ENCODE measurements around the gene TMEM9B. TPM values are rescaled to one million over a fixed set of nuclear protein-coding genes. Genes with fewer than 3 reads are reported as not detected.

The TMEM9B gene
- total and polyA plus RNA-seq, 9 of the 15 experiments (the other 6 are each of a cell fraction or from before 2014, with no cell fraction given), result 7.7 to 20.0 (median 14.0) TPM

- TF ChIP-seq GTF2E2 (tag; IDR thresholded peaks at IDR 0.05), result no peak
- no peak for TF ChIP-seq ATF1 (CRISPR knock-in tag; IDR thresholded peaks at IDR 0.05)
- peak; percentile 54; the same call in 1 of the 2 replicates for TF ChIP-seq ATF1 (tag; IDR thresholded peaks at IDR 0.05)
- no peak for TF ChIP-seq ZNF134 (CRISPR knock-in tag; conservative IDR thresholded peaks at IDR 0.05)
- TF ChIP-seq MTF1 (CRISPR knock-in tag; IDR thresholded peaks at IDR 0.05; ENCODE audit: borderline replicate concordance), result no peak
- TF ChIP-seq HEY1 (CRISPR knock-in tag; IDR thresholded peaks at IDR 0.05; ENCODE audit: borderline replicate concordance), result no peak
- TF ChIP-seq, protein P1, sequence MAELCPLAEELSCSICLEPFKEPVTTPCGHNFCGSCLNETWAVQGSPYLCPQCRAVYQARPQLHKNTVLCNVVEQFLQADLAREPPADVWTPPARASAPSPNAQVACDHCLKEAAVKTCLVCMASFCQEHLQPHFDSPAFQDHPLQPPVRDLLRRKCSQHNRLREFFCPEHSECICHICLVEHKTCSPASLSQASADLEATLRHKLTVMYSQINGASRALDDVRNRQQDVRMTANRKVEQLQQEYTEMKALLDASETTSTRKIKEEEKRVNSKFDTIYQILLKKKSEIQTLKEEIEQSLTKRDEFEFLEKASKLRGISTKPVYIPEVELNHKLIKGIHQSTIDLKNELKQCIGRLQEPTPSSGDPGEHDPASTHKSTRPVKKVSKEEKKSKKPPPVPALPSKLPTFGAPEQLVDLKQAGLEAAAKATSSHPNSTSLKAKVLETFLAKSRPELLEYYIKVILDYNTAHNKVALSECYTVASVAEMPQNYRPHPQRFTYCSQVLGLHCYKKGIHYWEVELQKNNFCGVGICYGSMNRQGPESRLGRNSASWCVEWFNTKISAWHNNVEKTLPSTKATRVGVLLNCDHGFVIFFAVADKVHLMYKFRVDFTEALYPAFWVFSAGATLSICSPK (IDR thresholded peaks at IDR 0.05; ENCODE audit: borderline replicate concordance), result no peak
- TF ChIP-seq CC2D1A (IDR thresholded peaks at IDR 0.05), result peak; percentile 69; the same call in 1 of the 2 replicates
- TF ChIP-seq FOXM1 (IDR thresholded peaks at IDR 0.05; ENCODE audit: low read depth), result peak; percentile 76
- no peak for TF ChIP-seq FOXM1 (CRISPR knock-in tag; IDR thresholded peaks at IDR 0.05; ENCODE audit: low read depth)
- no peak for TF ChIP-seq RBM34 (IDR thresholded peaks at IDR 0.05; ENCODE audit: borderline replicate concordance, insufficient read depth, low read length)
- peak; percentile 72; the same call in 1 of the 2 replicates for TF ChIP-seq ATF7 (IDR thresholded peaks at IDR 0.05)
- TF ChIP-seq, protein P2, sequence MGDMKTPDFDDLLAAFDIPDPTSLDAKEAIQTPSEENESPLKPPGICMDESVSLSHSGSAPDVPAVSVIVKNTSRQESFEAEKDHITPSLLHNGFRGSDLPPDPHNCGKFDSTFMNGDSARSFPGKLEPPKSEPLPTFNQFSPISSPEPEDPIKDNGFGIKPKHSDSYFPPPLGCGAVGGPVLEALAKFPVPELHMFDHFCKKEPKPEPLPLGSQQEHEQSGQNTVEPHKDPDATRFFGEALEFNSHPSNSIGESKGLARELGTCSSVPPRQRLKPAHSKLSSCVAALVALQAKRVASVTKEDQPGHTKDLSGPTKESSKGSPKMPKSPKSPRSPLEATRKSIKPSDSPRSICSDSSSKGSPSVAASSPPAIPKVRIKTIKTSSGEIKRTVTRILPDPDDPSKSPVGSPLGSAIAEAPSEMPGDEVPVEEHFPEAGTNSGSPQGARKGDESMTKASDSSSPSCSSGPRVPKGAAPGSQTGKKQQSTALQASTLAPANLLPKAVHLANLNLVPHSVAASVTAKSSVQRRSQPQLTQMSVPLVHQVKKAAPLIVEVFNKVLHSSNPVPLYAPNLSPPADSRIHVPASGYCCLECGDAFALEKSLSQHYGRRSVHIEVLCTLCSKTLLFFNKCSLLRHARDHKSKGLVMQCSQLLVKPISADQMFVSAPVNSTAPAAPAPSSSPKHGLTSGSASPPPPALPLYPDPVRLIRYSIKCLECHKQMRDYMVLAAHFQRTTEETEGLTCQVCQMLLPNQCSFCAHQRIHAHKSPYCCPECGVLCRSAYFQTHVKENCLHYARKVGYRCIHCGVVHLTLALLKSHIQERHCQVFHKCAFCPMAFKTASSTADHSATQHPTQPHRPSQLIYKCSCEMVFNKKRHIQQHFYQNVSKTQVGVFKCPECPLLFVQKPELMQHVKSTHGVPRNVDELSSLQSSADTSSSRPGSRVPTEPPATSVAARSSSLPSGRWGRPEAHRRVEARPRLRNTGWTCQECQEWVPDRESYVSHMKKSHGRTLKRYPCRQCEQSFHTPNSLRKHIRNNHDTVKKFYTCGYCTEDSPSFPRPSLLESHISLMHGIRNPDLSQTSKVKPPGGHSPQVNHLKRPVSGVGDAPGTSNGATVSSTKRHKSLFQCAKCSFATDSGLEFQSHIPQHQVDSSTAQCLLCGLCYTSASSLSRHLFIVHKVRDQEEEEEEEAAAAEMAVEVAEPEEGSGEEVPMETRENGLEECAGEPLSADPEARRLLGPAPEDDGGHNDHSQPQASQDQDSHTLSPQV (IDR thresholded peaks at IDR 0.05), result no peak
- TF ChIP-seq ZNF77 (CRISPR knock-in tag; IDR thresholded peaks at IDR 0.05), result no peak
- TF ChIP-seq TEAD1 (CRISPR knock-in tag; IDR thresholded peaks at IDR 0.05), result peak in 1 of 2 experiments; percentile 72; a peak in 2 of 4 replicates
- no peak for TF ChIP-seq ZSCAN29 (IDR thresholded peaks at IDR 0.05)
- peak; percentile 43; the same call in 1 of the 2 replicates for TF ChIP-seq MTA3 (IDR thresholded peaks at IDR 0.05; ENCODE audit: borderline replicate concordance)
- no peak for TF ChIP-seq CBX5 (IDR thresholded peaks at IDR 0.05; ENCODE audit: borderline replicate concordance, low read depth)
- TF ChIP-seq NCOA4 (IDR thresholded peaks at IDR 0.05; ENCODE audit: partially characterized antibody), result peak; percentile 52
- TF ChIP-seq, protein P3, sequence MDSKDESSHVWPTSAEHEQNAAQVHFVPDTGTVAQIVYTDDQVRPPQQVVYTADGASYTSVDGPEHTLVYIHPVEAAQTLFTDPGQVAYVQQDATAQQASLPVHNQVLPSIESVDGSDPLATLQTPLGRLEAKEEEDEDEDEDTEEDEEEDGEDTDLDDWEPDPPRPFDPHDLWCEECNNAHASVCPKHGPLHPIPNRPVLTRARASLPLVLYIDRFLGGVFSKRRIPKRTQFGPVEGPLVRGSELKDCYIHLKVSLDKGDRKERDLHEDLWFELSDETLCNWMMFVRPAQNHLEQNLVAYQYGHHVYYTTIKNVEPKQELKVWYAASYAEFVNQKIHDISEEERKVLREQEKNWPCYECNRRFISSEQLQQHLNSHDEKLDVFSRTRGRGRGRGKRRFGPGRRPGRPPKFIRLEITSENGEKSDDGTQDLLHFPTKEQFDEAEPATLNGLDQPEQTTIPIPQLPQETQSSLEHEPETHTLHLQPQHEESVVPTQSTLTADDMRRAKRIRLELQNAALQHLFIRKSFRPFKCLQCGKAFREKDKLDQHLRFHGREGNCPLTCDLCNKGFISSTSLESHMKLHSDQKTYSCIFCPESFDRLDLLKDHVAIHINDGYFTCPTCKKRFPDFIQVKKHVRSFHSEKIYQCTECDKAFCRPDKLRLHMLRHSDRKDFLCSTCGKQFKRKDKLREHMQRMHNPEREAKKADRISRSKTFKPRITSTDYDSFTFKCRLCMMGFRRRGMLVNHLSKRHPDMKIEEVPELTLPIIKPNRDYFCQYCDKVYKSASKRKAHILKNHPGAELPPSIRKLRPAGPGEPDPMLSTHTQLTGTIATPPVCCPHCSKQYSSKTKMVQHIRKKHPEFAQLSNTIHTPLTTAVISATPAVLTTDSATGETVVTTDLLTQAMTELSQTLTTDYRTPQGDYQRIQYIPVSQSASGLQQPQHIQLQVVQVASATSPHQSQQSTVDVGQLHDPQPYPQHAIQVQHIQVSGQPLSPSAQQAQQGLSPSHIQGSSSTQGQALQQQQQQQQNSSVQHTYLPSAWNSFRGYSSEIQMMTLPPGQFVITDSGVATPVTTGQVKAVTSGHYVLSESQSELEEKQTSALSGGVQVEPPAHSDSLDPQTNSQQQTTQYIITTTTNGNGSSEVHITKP (IDR thresholded peaks at IDR 0.05; ENCODE audit: partially characterized antibody), result peak; percentile 93
Measured at GRCh38 chr11:8988329-8989234, 24.3 kb upstream of the TMEM9B start (continued).

Measured in K562 (cell line).